Osteoblast (primary cell): ENCODE results near the gene RNF222. TPM values are rescaled to one million over a fixed set of nuclear protein-coding genes. Genes with fewer than 3 reads are reported as not detected.
"Not testable (repeated sequence)": the region's sequence is repeated elsewhere in the genome, so short reads cannot be mapped to it uniquely, and the experiment has no call there.

ENCODE experiments used
- DNase-seq: peaks from one replicate; pipeline ENCODE4 v3.0.0; 2011; ENCODE audit warnings: low spot score, mixed read lengths; ENCODE audit not compliant: insufficient read length; ENCODE audit errors: missing footprints
- H2AFZ ChIP-seq: 2 replicates; pipeline ENCODE4 v1.6.0; 2011; ENCODE audit warnings: mild to moderate bottlenecking, low read length
- H3K27ac ChIP-seq: 2 replicates; pipeline ENCODE4 v1.5.1; 2011; ENCODE audit warnings: mild to moderate bottlenecking, low read depth, low read length, moderate library complexity
- H3K27me3 ChIP-seq: 2 replicates; pipeline ENCODE4 v1.6.0; 2012; ENCODE audit warnings: mild to moderate bottlenecking, control low read depth, inconsistent platforms, low read length, moderate library complexity; ENCODE audit not compliant: insufficient read depth
- H3K36me3 ChIP-seq: 2 replicates; pipeline ENCODE4 v1.5.1; 2011; ENCODE audit warnings: mild to moderate bottlenecking, low read length, control low read depth, moderate library complexity; ENCODE audit not compliant: insufficient read depth
- H3K4me1 ChIP-seq: 2 replicates; pipeline ENCODE4 v1.5.1; 2011; ENCODE audit warnings: mild to moderate bottlenecking, low read length, control low read depth, moderate library complexity; ENCODE audit not compliant: insufficient read depth
- H3K4me2 ChIP-seq: 2 replicates; pipeline ENCODE4 v1.6.0; 2011; ENCODE audit warnings: mild to moderate bottlenecking, low read length; ENCODE audit not compliant: insufficient read depth
- H3K4me3 ChIP-seq: fragments of 200-600 bp; sonication (generic); 3 replicates; pipeline ENCODE4 v1.5.1; 2012; ENCODE audit warnings: mild to moderate bottlenecking, low read length, inconsistent platforms; ENCODE audit not compliant: insufficient read depth
- H3K79me2 ChIP-seq: 2 replicates; pipeline ENCODE4 v1.6.0; 2012; ENCODE audit warnings: mild to moderate bottlenecking, low read length, control low read depth, inconsistent platforms; ENCODE audit not compliant: insufficient read depth
- H3K9me3 ChIP-seq: 2 replicates; pipeline ENCODE4 v1.5.1; 2011; ENCODE audit warnings: low read depth, low read length, control low read depth
- H4K20me1 ChIP-seq: 2 replicates; pipeline ENCODE4 v1.6.0; 2012; ENCODE audit warnings: mild to moderate bottlenecking, low read length, control low read depth; ENCODE audit not compliant: insufficient read depth
- total RNA-seq: library from RNA; depleted of rRNA; stranded (reverse); fragments of >200 nt; gene quantifications from 2 replicates; pipeline ENCODE4 v1.2.3, GENCODE V29; 2012
- TF ChIP-seq, protein P1 (sequence below): IDR thresholded peaks from 2 replicates; pipeline ENCODE4 v1.5.1; 2011; ENCODE audit warnings: mild to moderate bottlenecking, low read depth, low read length, moderate library complexity; ENCODE audit errors: extremely low read depth

The RNF222 gene
- total RNA-seq, 1 donor, result not detected

DNA sequence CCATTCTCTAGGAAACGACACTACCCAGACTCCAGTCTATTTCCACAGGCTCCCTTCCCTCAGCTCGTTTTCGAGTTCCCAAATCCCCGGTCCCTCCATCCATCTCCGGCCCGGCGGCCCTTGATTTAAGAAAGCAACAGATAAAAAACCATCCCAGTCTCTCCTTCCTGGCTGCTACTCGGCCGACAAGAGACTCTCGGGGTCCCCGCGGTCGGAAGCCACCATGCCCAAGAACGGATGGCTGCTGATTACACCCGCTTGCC lies 14.8 kb downstream of the RNF222 start:
- H3K4me2 ChIP-seq, result peak overlapping the region; percentile 87
- TF ChIP-seq, protein P1, sequence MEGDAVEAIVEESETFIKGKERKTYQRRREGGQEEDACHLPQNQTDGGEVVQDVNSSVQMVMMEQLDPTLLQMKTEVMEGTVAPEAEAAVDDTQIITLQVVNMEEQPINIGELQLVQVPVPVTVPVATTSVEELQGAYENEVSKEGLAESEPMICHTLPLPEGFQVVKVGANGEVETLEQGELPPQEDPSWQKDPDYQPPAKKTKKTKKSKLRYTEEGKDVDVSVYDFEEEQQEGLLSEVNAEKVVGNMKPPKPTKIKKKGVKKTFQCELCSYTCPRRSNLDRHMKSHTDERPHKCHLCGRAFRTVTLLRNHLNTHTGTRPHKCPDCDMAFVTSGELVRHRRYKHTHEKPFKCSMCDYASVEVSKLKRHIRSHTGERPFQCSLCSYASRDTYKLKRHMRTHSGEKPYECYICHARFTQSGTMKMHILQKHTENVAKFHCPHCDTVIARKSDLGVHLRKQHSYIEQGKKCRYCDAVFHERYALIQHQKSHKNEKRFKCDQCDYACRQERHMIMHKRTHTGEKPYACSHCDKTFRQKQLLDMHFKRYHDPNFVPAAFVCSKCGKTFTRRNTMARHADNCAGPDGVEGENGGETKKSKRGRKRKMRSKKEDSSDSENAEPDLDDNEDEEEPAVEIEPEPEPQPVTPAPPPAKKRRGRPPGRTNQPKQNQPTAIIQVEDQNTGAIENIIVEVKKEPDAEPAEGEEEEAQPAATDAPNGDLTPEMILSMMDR, result no peak

DNA sequence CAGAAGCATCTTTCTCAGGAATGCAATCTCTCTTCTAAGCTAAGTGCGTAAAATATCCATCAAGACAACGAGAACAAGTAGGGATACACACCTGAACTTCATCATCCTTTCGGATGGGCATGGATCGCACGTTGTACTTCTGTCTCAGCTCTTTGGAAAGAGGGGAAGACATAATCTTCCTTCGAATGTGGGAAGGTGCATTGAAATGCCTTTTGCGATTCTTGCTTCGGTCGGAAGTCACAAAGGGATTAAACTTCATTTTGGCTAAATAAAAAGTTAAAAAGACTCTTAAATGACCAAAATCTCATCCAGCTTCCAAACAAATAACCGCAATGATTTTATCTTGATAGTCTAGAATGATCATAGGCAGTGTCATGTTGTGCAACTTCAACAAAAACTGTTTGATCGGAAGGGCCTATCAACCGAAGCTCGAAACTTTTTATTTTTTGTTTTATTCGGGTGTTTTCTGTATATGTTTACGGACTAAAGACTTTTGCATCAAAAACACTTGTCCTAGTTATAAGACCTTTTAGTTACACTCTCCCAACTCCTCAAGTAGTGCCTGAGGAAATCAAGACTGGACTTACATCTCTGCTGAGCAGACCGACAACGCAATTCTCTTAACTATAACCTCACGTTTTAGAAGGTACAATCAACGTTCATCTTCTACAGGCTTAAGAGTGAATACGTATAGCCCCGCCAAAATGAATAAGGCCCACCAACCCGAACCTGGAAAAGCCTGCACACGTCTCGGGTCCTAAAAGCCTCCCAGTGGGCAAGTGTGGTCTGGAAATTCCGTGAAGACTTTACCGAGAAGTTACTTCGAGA lies 15.4 kb downstream of the RNF222 start:
- no peaks in the 10 kb centered on the region for H3K27me3 ChIP-seq
- H3K4me2 ChIP-seq, result peak overlapping the region; percentile 87
- TF ChIP-seq, protein P1, result no peak
- peaks cover 34% of the 10 kb centered on the region for H3K4me1 ChIP-seq
- no peaks in the 10 kb centered on the region for H3K9me3 ChIP-seq
- peaks cover 30% of the 10 kb centered on the region for H4K20me1 ChIP-seq
- H3K4me3 ChIP-seq, result peak overlapping the region; percentile 91
- peak overlapping the region; percentile 72 for H3K27ac ChIP-seq
- DNase-seq, result peak; percentile 85
- H2AFZ ChIP-seq, result peak overlapping the region; percentile 72
- H3K36me3 ChIP-seq, result peaks cover 45% of the 10 kb centered on the region
- peaks cover 43% of the 10 kb centered on the region for H3K79me2 ChIP-seq

More for the DNA sequence above, 14.8 kb downstream of the RNF222 start:
- H3K27me3 ChIP-seq, result no peaks in the 10 kb centered on the region
- H3K27ac ChIP-seq, result peak overlapping the region; percentile 72
- DNase-seq, result no peak
- peak overlapping the region; percentile 91 for H3K4me3 ChIP-seq
- H4K20me1 ChIP-seq, result peaks cover 30% of the 10 kb centered on the region
- peaks cover 40% of the 10 kb centered on the region for H3K36me3 ChIP-seq
- H3K79me2 ChIP-seq, result peaks cover 43% of the 10 kb centered on the region
- H2AFZ ChIP-seq, result peak overlapping the region; percentile 72
- no peaks in the 10 kb centered on the region for H3K9me3 ChIP-seq
- H3K4me1 ChIP-seq, result peaks cover 34% of the 10 kb centered on the region

DNA sequence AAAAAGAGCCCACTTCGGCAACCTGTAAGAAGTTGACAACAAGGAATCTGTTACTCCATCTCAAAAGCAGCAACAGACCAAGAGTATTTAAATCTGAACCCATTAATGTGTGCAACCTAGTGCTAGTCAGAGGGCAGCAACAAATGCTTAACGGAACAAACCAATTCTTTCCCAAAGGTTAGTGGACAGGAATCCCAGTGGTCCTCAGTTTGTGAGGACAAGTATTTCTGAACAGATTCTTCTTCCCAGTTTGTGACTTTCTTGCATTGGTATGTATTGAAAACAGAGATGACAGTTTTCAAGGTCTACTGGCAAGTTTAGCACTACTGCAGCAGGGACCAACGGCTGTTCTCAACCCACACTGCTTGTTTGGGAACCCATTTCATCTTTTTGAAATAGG lies 17.6 kb downstream of the RNF222 start:
- peaks cover 30% of the 10 kb centered on the region for H4K20me1 ChIP-seq
- H3K4me3 ChIP-seq, result no peak overlapping the region
- TF ChIP-seq, protein P1, result no peak
- no peak overlapping the region for H3K27ac ChIP-seq
- peaks cover 47% of the 10 kb centered on the region for H3K79me2 ChIP-seq
- peaks cover 39% of the 10 kb centered on the region for H3K4me1 ChIP-seq
- no peak for DNase-seq
- H2AFZ ChIP-seq, result no peak overlapping the region
- H3K27me3 ChIP-seq, result no peaks in the 10 kb centered on the region
- H3K4me2 ChIP-seq, result peak overlapping the region; percentile 87
- no peaks in the 10 kb centered on the region for H3K9me3 ChIP-seq
- H3K36me3 ChIP-seq, result peaks cover 51% of the 10 kb centered on the region

DNA sequence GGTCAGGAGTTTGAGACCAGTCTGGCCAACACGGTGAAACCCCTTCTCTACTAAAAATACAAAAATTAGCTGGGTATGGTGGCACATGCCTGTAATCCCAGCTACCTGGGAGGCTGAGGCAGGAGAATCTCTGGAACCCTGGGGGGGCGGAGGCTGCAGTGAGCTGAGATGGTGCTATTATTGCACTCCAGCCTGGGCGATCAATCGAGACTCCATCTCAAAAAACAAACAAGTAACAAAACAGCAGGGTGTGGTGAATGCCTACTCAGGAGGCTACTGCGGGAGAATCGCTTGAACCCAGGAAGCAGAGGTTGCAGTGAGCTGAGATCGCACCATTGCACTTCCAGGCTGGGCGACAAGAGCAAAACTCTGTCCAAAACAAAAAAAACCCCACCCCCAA lies 19.5 kb downstream of the RNF222 start:
- H3K27me3 ChIP-seq, H3K4me2 ChIP-seq, DNase-seq, H3K27ac ChIP-seq, H2AFZ ChIP-seq, H3K9me3 ChIP-seq, H3K4me3 ChIP-seq: not testable (repeated sequence)
- Histone ChIP-seq H3K79me2 (peaks cover 47% of the 10 kb centered on the region), H3K4me1 (peaks cover 30% of the 10 kb centered on the region), H3K36me3 (peaks cover 51% of the 10 kb centered on the region), H4K20me1 (peaks cover 30% of the 10 kb centered on the region)
